NT2/D1 (cell line): ENCODE measurements around the gene RHOT2.

Experiments used
- DNase-seq: peaks from one replicate; pipeline ENCODE4 v3.0.0-alpha.2; 2011; ENCODE audit warnings: low read depth, low spot score
- H3K27me3 ChIP-seq: 2 replicates; pipeline ENCODE4 v1.6.0; 2011; ENCODE audit warnings: mild to moderate bottlenecking; ENCODE audit not compliant: insufficient read length, insufficient read depth
- H3K36me3 ChIP-seq: 2 replicates; pipeline ENCODE4 v1.6.1; 2011; ENCODE audit warnings: mild to moderate bottlenecking, low read length, mixed read lengths; ENCODE audit not compliant: insufficient read depth, insufficient read length
- H3K4me1 ChIP-seq: 2 replicates; pipeline ENCODE4 v1.5.1; 2011; ENCODE audit not compliant: insufficient read depth, insufficient read length
- H3K4me3 ChIP-seq: 2 replicates; pipeline ENCODE4 v1.5.1; 2011; ENCODE audit warnings: low read depth; ENCODE audit not compliant: insufficient read length
- H3K9ac ChIP-seq: 2 replicates; pipeline ENCODE4 v1.6.0; 2011; ENCODE audit warnings: low read depth; ENCODE audit not compliant: insufficient read length
- H3K9me3 ChIP-seq: 2 replicates; pipeline ENCODE4 v1.5.1; 2011; ENCODE audit warnings: mild to moderate bottlenecking, low read length; ENCODE audit not compliant: insufficient read depth
- SUZ12 ChIP-seq: IDR thresholded peaks from 2 replicates; pipeline ENCODE4 v1.6.1; 2011; ENCODE audit not compliant: insufficient read length, insufficient read depth; ENCODE audit errors: extremely low read depth
- YY1 ChIP-seq: IDR thresholded peaks from 2 replicates; pipeline ENCODE4 v1.6.1; 2011; ENCODE audit not compliant: insufficient read length, insufficient read depth
- ZNF274 ChIP-seq: IDR thresholded peaks from 2 replicates; pipeline ENCODE4 v1.6.1; 2011; ENCODE audit warnings: mild to moderate bottlenecking, low read depth, low read length

The RHOT2 gene

GRCh38 chr16:682493-683395 is 14.8 kb downstream of the RHOT2 start:
- H3K4me1 ChIP-seq, result peaks cover 25% of the 10 kb centered on the region
- no peak for TF ChIP-seq ZNF274
- no peak for TF ChIP-seq YY1
- TF ChIP-seq SUZ12, result no peak
- H3K9me3 ChIP-seq, result no peaks in the 10 kb centered on the region
- H3K9ac ChIP-seq, result peak overlapping the region; percentile 98
- DNase-seq, result no peak
- peaks cover 58% of the 10 kb centered on the region for H3K36me3 ChIP-seq
- H3K27me3 ChIP-seq, result no peaks in the 10 kb centered on the region
- peak overlapping the region; percentile 95 for H3K4me3 ChIP-seq

GRCh38 chr16:683396-684070 is 15.6 kb downstream of the RHOT2 start:
- peak overlapping the region; percentile 96 for H3K9ac ChIP-seq
- TF ChIP-seq SUZ12 (no peak), YY1 (no peak), ZNF274 (no peak)
- no peak for DNase-seq
- no peaks in the 10 kb centered on the region for H3K27me3 ChIP-seq
- H3K4me3 ChIP-seq, result peak overlapping the region; percentile 95
- H3K4me1 ChIP-seq, result peaks cover 25% of the 10 kb centered on the region
- no peaks in the 10 kb centered on the region for H3K9me3 ChIP-seq
- H3K36me3 ChIP-seq, result peaks cover 66% of the 10 kb centered on the region

- H3K4me1 ChIP-seq, result peaks cover 24% of the 10 kb centered on the region
- H3K9ac ChIP-seq, result peak within 1 kb of the TSS; percentile 96
- H3K36me3 ChIP-seq, result peaks cover 73% of the 10 kb centered on the region
- no peak for TF ChIP-seq ZNF274
- TF ChIP-seq SUZ12, result no peak
- TF ChIP-seq YY1, result peak; percentile 76
- no peaks in the 10 kb centered on the region for H3K9me3 ChIP-seq
- DNase-seq, result peak; percentile 90
- H3K4me3 ChIP-seq, result peak within 1 kb of the TSS; percentile 95
- H3K27me3 ChIP-seq, result no peaks in the 10 kb centered on the region
Measured at GRCh38 chr16:684071-684794, 16.3 kb downstream of the RHOT2 start, which contains the start of gene JMJD8. Gene JMJD8 (minus strand): TSS chr16:684334. CDS start chr16:684319, 15 bp downstream.

GRCh38 chr16:684961-685696 is 17.2 kb downstream of the RHOT2 start:
- TF ChIP-seq YY1, result no peak
- no peak for TF ChIP-seq ZNF274
- no peak for TF ChIP-seq SUZ12
- peaks cover 76% of the 10 kb centered on the region for H3K36me3 ChIP-seq

GRCh38 chr16:685967-686366 is 18.0 kb downstream of the RHOT2 start:
- no peak for TF ChIP-seq SUZ12
- no peak for TF ChIP-seq YY1
- TF ChIP-seq ZNF274, result no peak
- Histone ChIP-seq H3K36me3 (peaks cover 75% of the 10 kb centered on the region), H3K4me3 (no peak overlapping the region), H3K9ac (no peak overlapping the region), H3K27me3 (peaks cover under 1% of the 10 kb centered on the region), H3K9me3 (no peaks in the 10 kb centered on the region), H3K4me1 (peaks cover 31% of the 10 kb centered on the region)
- DNase-seq, result no peak

More at GRCh38 chr16:684961-685696, 17.2 kb downstream of the RHOT2 start:
- Histone ChIP-seq H3K9me3 (no peaks in the 10 kb centered on the region), H3K4me3 (no peak overlapping the region), H3K4me1 (peaks cover 31% of the 10 kb centered on the region), H3K27me3 (no peaks in the 10 kb centered on the region), H3K9ac (no peak overlapping the region)
- no peak for DNase-seq

GRCh38 chr16:686459-687260 is 18.7 kb downstream of the RHOT2 start:
- Histone ChIP-seq H3K9me3 (no peaks in the 10 kb centered on the region), H3K4me1 (peaks cover 29% of the 10 kb centered on the region)
- DNase-seq, result no peak

More at GRCh38 chr16:686459-687260, 18.7 kb downstream of the RHOT2 start:
- TF ChIP-seq ZNF274 (no peak), SUZ12 (no peak), YY1 (no peak)
- Histone ChIP-seq H3K27me3 (peaks cover 4% of the 10 kb centered on the region), H3K9ac (no peak overlapping the region), H3K36me3 (peaks cover 68% of the 10 kb centered on the region), H3K4me3 (no peak overlapping the region)
